H1 (cell line): ENCODE measurements around the gene CNIH1. TPM values are rescaled to one million over a fixed set of nuclear protein-coding genes. Genes with fewer than 3 reads are reported as not detected.

Experiments used
- CTCF ChIA-PET: fragments of 300-600 bp; sonication (Branson Sonifier 250); formaldehyde crosslinking; loops from one replicate; lab custom pipeline; 2021; ENCODE audit not compliant: partially characterized antibody; lab: Charles Lee
- POLR2A ChIA-PET: fragments of 300-600 bp; sonication (Branson Sonifier 250); formaldehyde crosslinking; loops from one replicate; lab custom pipeline; 2021; ENCODE audit warnings: inconsistent platforms; ENCODE audit not compliant: partially characterized antibody; lab: Charles Lee
- DNase-seq, 2 experiments: peaks; one replicate each; pipeline versions ENCODE4 v3.0.0 to v3.0.0-alpha.2; 2010 to 2022; ENCODE audit warnings: low spot score in 2 of 2, low read depth in 1 of 2, mixed read lengths in 1 of 2
- FAIRE-seq: peaks from 2 replicates; lab custom pipeline; 2011; peaks lifted over from hg19 to GRCh38; lab: Jason Lieb, UNC
- H2AFZ ChIP-seq: 2 replicates; pipeline ENCODE4 v1.8.1; 2012; ENCODE audit warnings: low read length, inconsistent platforms
- H2AK5ac ChIP-seq: 2 replicates; pipeline ENCODE4 v1.6.1; 2013; ENCODE audit warnings: low read depth, low read length
- H2BK120ac ChIP-seq: replicated peaks from 2 replicates; pipeline ENCODE3; 2013; ENCODE audit warnings: low read depth, low read length, inconsistent platforms
- H2BK12ac ChIP-seq: 2 replicates; pipeline ENCODE4 v1.6.1; 2013; ENCODE audit warnings: low read depth, low read length
- H2BK15ac ChIP-seq: 2 replicates; pipeline ENCODE4 v1.6.1; 2013; ENCODE audit warnings: low read length
- H2BK20ac ChIP-seq: 2 replicates; pipeline ENCODE4 v1.6.1; 2013; ENCODE audit warnings: low read length
- H2BK5ac ChIP-seq: 2 replicates; pipeline ENCODE4 v1.6.1; 2013; ENCODE audit warnings: low read depth, low read length
- H3K14ac ChIP-seq: 2 replicates; pipeline ENCODE4 v1.6.1; 2013; ENCODE audit warnings: inconsistent platforms; ENCODE audit not compliant: insufficient read length
- H3K18ac ChIP-seq: 2 replicates; pipeline ENCODE4 v1.6.1; 2013; ENCODE audit warnings: low read length; ENCODE audit errors: extremely low read depth
- H3K23ac ChIP-seq: 2 replicates; pipeline ENCODE4 v1.6.1; 2013; ENCODE audit warnings: inconsistent platforms; ENCODE audit not compliant: insufficient read length
- H3K23me2 ChIP-seq: 2 replicates; pipeline ENCODE4 v1.6.1; 2013; ENCODE audit warnings: low read depth, low read length
- H3K27ac ChIP-seq: 2 replicates; pipeline ENCODE4 v1.6.1; 2011; ENCODE audit warnings: low read depth, low read length, inconsistent platforms
- H3K27me3 ChIP-seq, 4 experiments: replicated peaks in 1 of 4; 1 replicate in 1 of 4; 2 replicates in 3 of 4; pipeline versions ENCODE4 v1.6.1 to v1.8.1; 2011 to 2013; ENCODE audit warnings: low read length in 3 of 4, mild to moderate bottlenecking in 3 of 4, inconsistent platforms in 2 of 4, mixed read lengths in 2 of 4, moderate library complexity in 1 of 4; ENCODE audit not compliant: control insufficient read depth in 3 of 4, insufficient read depth in 3 of 4; ENCODE audit errors: extremely low read depth in 1 of 4
- H3K36me3 ChIP-seq, 4 experiments: 2 replicates each; pipeline versions ENCODE4 v1.6.1 to v1.8.1; 2011 to 2013; ENCODE audit warnings: mild to moderate bottlenecking in 4 of 4, low read length in 3 of 4, moderate library complexity in 2 of 4, control low read depth in 1 of 4, inconsistent platforms in 1 of 4; ENCODE audit not compliant: insufficient read depth in 4 of 4, control insufficient read depth in 2 of 4
- H3K4ac ChIP-seq: replicated peaks from 2 replicates; pipeline ENCODE3; 2013; ENCODE audit warnings: low read length, low read depth, mixed read lengths, inconsistent platforms; ENCODE audit not compliant: insufficient read length
- H3K4me1 ChIP-seq, 4 experiments: replicated peaks in 1 of 4; 1 replicate in 1 of 4; 2 replicates in 3 of 4; pipeline versions ENCODE4 v1.6.1 to v1.8.1; 2011 to 2013; ENCODE audit warnings: low read length in 3 of 4, inconsistent platforms in 2 of 4, mixed read lengths in 1 of 4; ENCODE audit not compliant: insufficient read depth in 4 of 4, control insufficient read depth in 3 of 4
- H3K4me2 ChIP-seq, 2 experiments: 2 replicates each; pipeline versions ENCODE4 v1.6.1 to v1.8.1; 2011 to 2013; ENCODE audit warnings: low read depth in 2 of 2, low read length in 2 of 2, control low read depth in 1 of 2, inconsistent platforms in 1 of 2, mild to moderate bottlenecking in 1 of 2; ENCODE audit not compliant: insufficient read depth in 1 of 2
- H3K4me3 ChIP-seq, 4 experiments: fragments of 200-600, 300-600 bp in 1 of 4; sonication (generic), shearing (Covaris generic), sonication (Bioruptor Twin) in 1 of 4; 2 replicates each; pipeline versions ENCODE4 v1.5.1 to v1.8.1; 2011 to 2016; ENCODE audit warnings: low read length in 4 of 4, low read depth in 3 of 4, control low read depth in 2 of 4, inconsistent platforms in 2 of 4, mild to moderate bottlenecking in 2 of 4, mixed read lengths in 1 of 4, moderate library complexity in 1 of 4; ENCODE audit not compliant: insufficient read depth in 2 of 4; ENCODE audit errors: extremely low read depth in 1 of 4
- H3K56ac ChIP-seq: replicated peaks from 2 replicates; pipeline ENCODE3; 2013; ENCODE audit warnings: low read depth, mild to moderate bottlenecking, mixed read lengths, low read length, inconsistent platforms; ENCODE audit not compliant: insufficient read length
- H3K79me1 ChIP-seq: 2 replicates; pipeline ENCODE4 v1.6.1; 2013; ENCODE audit warnings: low read depth, low read length, control low read depth
- H3K79me2 ChIP-seq, 2 experiments: 2 replicates each; pipeline versions ENCODE4 v1.6.1 to v1.8.1; 2012 to 2013; ENCODE audit warnings: low read length in 2 of 2, mild to moderate bottlenecking in 2 of 2, inconsistent platforms in 1 of 2; ENCODE audit not compliant: insufficient read depth in 2 of 2, control insufficient read depth in 1 of 2
- H3K9ac ChIP-seq, 4 experiments: replicated peaks in 1 of 4; 1 replicate in 1 of 4; 2 replicates in 3 of 4; pipeline versions ENCODE4 v1.6.1 to v1.8.1; 2011 to 2013; ENCODE audit warnings: low read depth in 3 of 4, low read length in 3 of 4, control low read depth in 2 of 4, mild to moderate bottlenecking in 2 of 4, moderate library complexity in 2 of 4, inconsistent platforms in 1 of 4; ENCODE audit errors: extremely low read depth in 1 of 4
- H3K9me3 ChIP-seq, 2 experiments: 2 replicates each; pipeline versions ENCODE4 v1.6.1 to v1.8.1; 2012 to 2013; ENCODE audit warnings: mild to moderate bottlenecking in 2 of 2, moderate library complexity in 2 of 2, control low read depth in 1 of 2, inconsistent platforms in 1 of 2, low read depth in 1 of 2, low read length in 1 of 2, mixed read lengths in 1 of 2; ENCODE audit not compliant: insufficient read depth in 2 of 2
- H4K20me1 ChIP-seq, 2 experiments: replicated peaks in 1 of 2; 2 replicates each; pipeline versions ENCODE3 to v1.8.1; 2011 to 2013; ENCODE audit warnings: inconsistent platforms in 2 of 2, low read length in 2 of 2, mild to moderate bottlenecking in 1 of 2; ENCODE audit not compliant: insufficient read depth in 2 of 2, control insufficient read depth in 1 of 2
- H4K5ac ChIP-seq: 2 replicates; pipeline ENCODE4 v1.6.1; 2013; ENCODE audit warnings: low read length, low read depth, mixed read lengths, inconsistent platforms; ENCODE audit not compliant: insufficient read length
- H4K8ac ChIP-seq: 2 replicates; pipeline ENCODE4 v1.8.0; 2013; ENCODE audit warnings: mild to moderate bottlenecking, moderate library complexity, low read length, inconsistent platforms; ENCODE audit not compliant: insufficient read depth; ENCODE audit errors: extremely low read depth
- H4K91ac ChIP-seq: replicated peaks from 2 replicates; pipeline ENCODE3; 2013; ENCODE audit warnings: low read length, mixed read lengths, inconsistent platforms; ENCODE audit not compliant: insufficient read length
- CEBPB ChIP-seq: IDR thresholded peaks from 2 replicates; pipeline ENCODE4 v1.6.1; 2012; ENCODE audit warnings: low read depth, low read length
- GABPA ChIP-seq: IDR thresholded peaks from 2 replicates; pipeline ENCODE4 v1.6.1; 2011; ENCODE audit warnings: mild to moderate bottlenecking, low read length, moderate library complexity, borderline replicate concordance; ENCODE audit not compliant: insufficient read depth
- SIX5 ChIP-seq: IDR thresholded peaks from 2 replicates; pipeline ENCODE4 v1.6.1; 2011; ENCODE audit warnings: mild to moderate bottlenecking, low read depth, low read length
- SRF ChIP-seq: IDR thresholded peaks from 2 replicates; pipeline ENCODE4 v1.6.1; 2011; ENCODE audit warnings: mild to moderate bottlenecking, low read depth, low read length, moderate library complexity
- TCF12 ChIP-seq: IDR thresholded peaks from 2 replicates; pipeline ENCODE4 v1.6.1; 2011; ENCODE audit warnings: low read depth, mild to moderate bottlenecking, low read length
- ZNF274 ChIP-seq: IDR thresholded peaks from 2 replicates; pipeline ENCODE4 v1.7.0; 2012; ENCODE audit warnings: low read length, borderline replicate concordance; ENCODE audit errors: extremely low read depth
- WGBS, 2 experiments: shearing (Covaris generic) in 1 of 2; methylation state at CpG; one replicate each; pipeline versions ENCODE4 v1.1.6 to v1.1.7; 2013 to 2015; ENCODE audit warnings: low lambda C conversion rate in 2 of 2, mixed read lengths in 2 of 2, inconsistent platforms in 1 of 2, low coverage in 1 of 2, missing lambda C conversion rate in 1 of 2; ENCODE audit not compliant: insufficient replicate concordance in 2 of 2, insufficient coverage in 1 of 2, insufficient read length in 1 of 2; ENCODE audit errors: extremely low coverage in 1 of 2, missing lambda C conversion rate in 1 of 2; 5-methylcytosine and 5-hydroxymethylcytosine counted together
- polyA plus RNA-seq, 7 experiments: library from polyadenylated mRNA; depleted of rRNA in 3 of 7; stranded (reverse) in 5 of 7; unstranded in 2 of 7; fragments of >200 nt in 5 of 7; fragments of 200-250 nt in 2 of 7; gene quantifications; 1 replicate in 5 of 7; 2 replicates in 1 of 7; 4 replicates in 1 of 7; pipeline versions ENCODE4 v1.2.1 to v1.2.3, GENCODE V29; 2011 to 2013; ENCODE audit warnings: missing spikeins in 2 of 7, mixed read lengths in 2 of 7
- total RNA-seq: library from RNA; stranded (reverse); fragmentation: NEBNext Ultra II Directional; extraction: Animal tissue kit (Norgen Biotek cat#: 25700); gene quantifications from 2 replicates; pipeline ENCODE4 v1.2.1, GENCODE V29; 2021

Gene CNIH1
- total and polyA plus RNA-seq, 2 of the 8 experiments (the other 6 are each of a cell fraction or from before 2014, with no cell fraction given): 119 to 333 TPM

DNA sequence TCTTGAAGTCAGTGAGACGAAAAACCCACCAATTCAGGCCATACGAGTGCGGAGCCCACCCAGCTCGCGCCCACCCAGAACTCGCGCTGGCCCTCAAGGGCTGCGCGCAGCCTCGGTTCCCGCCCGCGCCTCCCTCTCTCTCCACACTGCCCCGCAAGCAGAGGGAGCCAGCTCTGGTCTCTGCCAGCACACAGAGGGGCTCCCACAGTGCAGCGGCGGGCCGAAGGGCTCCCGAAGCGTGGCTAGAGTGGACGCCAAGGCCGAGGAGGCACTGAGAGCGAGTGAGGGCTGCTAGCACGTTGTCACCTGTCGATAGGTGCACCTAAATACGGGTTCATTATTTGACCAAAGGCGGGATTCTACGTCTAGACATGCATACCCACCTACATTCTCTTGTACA lies 46.6 kb downstream of the CNIH1 start:
- peaks cover 0 to 7% (median 3%) of the 10 kb centered on the region in 4 experiments; a peak in 3 of 7 replicates for H3K27me3 ChIP-seq
- peaks cover 11% of the 10 kb centered on the region; the same call in 1 of the 2 replicates for H3K23me2 ChIP-seq
- POLR2A ChIA-PET: interaction anchor here (1.0 to 3.7 kb wide), 7 partner anchors 9 to 94 kb away, joined by 3 to 25 read pairs (median 15); partner anchors contain the start of gene GMFB
- H3K14ac ChIP-seq: no peak overlapping the region
- no peak overlapping the region for H4K8ac ChIP-seq
- H2BK5ac ChIP-seq: no peak overlapping the region
- H4K20me1 ChIP-seq: no peaks in the 10 kb centered on the region
- 0 out of 2 replicates have a peak overlapping the region, but pooled peaks have one; percentile 61 for H2BK15ac ChIP-seq
- CTCF ChIA-PET: interaction anchor here (0.8 to 5.3 kb wide), 10 partner anchors 10 to 50 kb away, joined by 3 to 26 read pairs (median 5); no protein-coding TSS in a partner anchor
- peak overlapping the region; percentile 39; the same call in 1 of the 2 replicates for H2BK12ac ChIP-seq
- TF ChIP-seq ZNF274 (no peak), TCF12 (no peak), GABPA (no peak), SIX5 (no peak), SRF (no peak), CEBPB (no peak)
- H3K9ac ChIP-seq: no peak overlapping the region
- no peak for DNase-seq
- H3K23ac ChIP-seq: no peak overlapping the region
- no peaks in the 10 kb centered on the region for H3K36me3 ChIP-seq
- H3K4me3 ChIP-seq: no peak overlapping the region
- H2BK120ac ChIP-seq: no peak overlapping the region
- no peak for FAIRE-seq
- H2BK20ac ChIP-seq: no peak overlapping the region
- peaks cover 0 to 3% (median 1%) of the 10 kb centered on the region in 4 experiments; a peak in 2 of 7 replicates for H3K4me1 ChIP-seq
- H4K91ac ChIP-seq: no peak overlapping the region
- WGBS, 2 experiments: 92% methylated on average over 18 of the region's 27 CpGs; no CpG with 5 or more reads in 1 of the 2 experiments
- H3K79me1 ChIP-seq: no peaks in the 10 kb centered on the region; the same call in 1 of the 2 replicates
- no peak overlapping the region for H2AK5ac ChIP-seq
- H4K5ac ChIP-seq: no peak overlapping the region
- no peak overlapping the region for H3K4me2 ChIP-seq
- no peak overlapping the region for H3K18ac ChIP-seq
- no peaks in the 10 kb centered on the region for H3K79me2 ChIP-seq
- no peak overlapping the region for H3K27ac ChIP-seq
- no peak overlapping the region for H3K4ac ChIP-seq
- H3K9me3 ChIP-seq: no peaks in the 10 kb centered on the region
- H2AFZ ChIP-seq: no peak overlapping the region
- H3K56ac ChIP-seq: no peak overlapping the region
